Adipose tissue (tissue), 3 donors: Measurements from ENCODE around the gene MED22. TPM values are rescaled to one million over a fixed set of nuclear protein-coding genes. Genes with fewer than 3 reads are reported as not detected.
"Not testable (repeated sequence)": the region's sequence is repeated elsewhere in the genome, so short reads cannot be mapped to it uniquely, and the experiment has no call there.

Source experiments
- H3K27ac ChIP-seq: one replicate; pipeline ENCODE4 v1.5.1; 2013; ENCODE audit warnings: low read depth, low read length
- WGBS, 3 donors: extraction: QIAGEN DNeasy Blood & Tissue Kit; methylation state at CpG; one replicate each; pipeline ENCODE4 v1.1.7; 2013; 5-methylcytosine and 5-hydroxymethylcytosine counted together
- polyA plus RNA-seq, 3 donors: library from polyadenylated mRNA; stranded (reverse); fragments of 200-250 nt; gene quantifications; one replicate each; pipeline ENCODE4 v1.2.3, GENCODE V29; 2013
- donor health status: healthy with polysubstance abuse.
- donor health status: Bipolar disorder and iron deficiency.
- donor health status: healthy.

Gene MED22
- polyA plus RNA-seq, 3 donors = 8.6 to 15.9 (median 13.1) TPM

- WGBS, 3 donors = 67 to 88% (median 73%) methylated on average over 9 to 16 of the region's 16 CpGs
- H3K27ac ChIP-seq = not testable (repeated sequence)
These were observed 47.9 kb downstream of the MED22 start for GRCh38 chr9:133299996-133300395.

- WGBS, 3 donors = 55 to 68% (median 67%) methylated on average over 1 of the region's 1 CpG
These were observed 53.7 kb downstream of the MED22 start for GRCh38 chr9:133294257-133294656.

DNA sequence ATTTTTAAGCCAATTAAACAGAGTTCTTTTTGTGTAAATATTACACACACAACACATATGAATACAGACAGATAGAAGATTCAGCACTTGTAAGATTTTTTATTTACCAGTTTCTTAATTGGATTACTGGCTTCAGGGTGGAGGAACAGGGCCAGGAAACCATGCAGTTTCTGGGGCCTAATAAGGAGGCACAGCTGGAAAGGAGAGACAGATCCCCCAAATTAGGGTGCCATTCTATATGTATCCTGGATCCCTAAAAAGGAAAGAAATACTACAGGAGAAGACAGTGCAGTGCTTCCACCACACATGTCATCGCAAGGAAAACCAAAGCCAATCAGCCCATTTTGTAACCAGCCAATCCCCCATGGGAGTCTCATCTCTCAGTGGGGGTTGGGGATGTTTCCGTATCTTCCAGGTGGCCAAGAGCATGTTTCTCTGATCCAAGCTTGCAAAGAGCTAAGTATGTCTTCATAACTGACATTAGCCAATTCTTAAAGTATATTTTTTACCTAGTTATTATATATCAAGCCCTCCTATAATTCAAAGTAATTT lies 57.1 kb downstream of the MED22 start:
- WGBS, 3 donors = 87 to 96% (median 90%) methylated on average over 2 of the region's 2 CpGs

More at GRCh38 chr9:133294257-133294656, 53.7 kb downstream of the MED22 start:
- H3K27ac ChIP-seq = no peak overlapping the region

More for the DNA sequence above, 57.1 kb downstream of the MED22 start:
- H3K27ac ChIP-seq = no peak overlapping the region

Other genes starting within 250 kb of the MED22 start
- gene RALGDS, start 226.9 kb downstream of the MED22 start, polyA plus RNA-seq = 10 to 100 TPM; 31.0 to 98.2 (median 68.8) TPM
- 10 to 100 TPM in 1 of 3 donors, 1 to 10 TPM in 2; 2.6 to 10.7 (median 9.9) TPM for gene GBGT1, start 184.2 kb downstream of the MED22 start, polyA plus RNA-seq
- gene OBP2B, start 138.9 kb downstream of the MED22 start, polyA plus RNA-seq = not detected
- gene ABO, start 72.9 kb downstream of the MED22 start, polyA plus RNA-seq = 1 to 10 TPM; 1.3 to 1.7 (median 1.5) TPM
- 10 to 100 TPM; 14.1 to 21.7 (median 14.1) TPM for gene SURF6, start 11.9 kb downstream of the MED22 start, polyA plus RNA-seq
- gene RPL7A, start 87 bp upstream of the MED22 start, polyA plus RNA-seq = 1,000 to 10,000 TPM; 2,933 to 4,055 (median 3,432) TPM
- 10 to 100 TPM; 63.5 to 95.3 (median 75.0) TPM for gene SURF1, start 8.4 kb upstream of the MED22 start, polyA plus RNA-seq
- gene SURF2, start 8.4 kb upstream of the MED22 start, polyA plus RNA-seq = 10 to 100 TPM; 21.9 to 32.1 (median 27.8) TPM
- 100 to 1,000 TPM in 2 of 3 donors, 10 to 100 TPM in 1; 66.1 to 168 (median 123) TPM for gene SURF4, start 27.9 kb upstream of the MED22 start, polyA plus RNA-seq
- under 1 TPM; 0.44 to 0.68 (median 0.45) TPM for gene STKLD1, start 28.2 kb upstream of the MED22 start, polyA plus RNA-seq
- 10 to 100 TPM; 14.1 to 18.8 (median 14.5) TPM for gene REXO4, start 69.9 kb upstream of the MED22 start, polyA plus RNA-seq
- gene ADAMTS13, start 74.2 kb upstream of the MED22 start, polyA plus RNA-seq = 1 to 10 TPM; 2.7 to 4.2 (median 2.7) TPM
- gene CACFD1, start 111.8 kb upstream of the MED22 start, polyA plus RNA-seq = 10 to 100 TPM in 1 of 3 donors, 1 to 10 TPM in 2; 4.0 to 17.3 (median 8.5) TPM
- 10 to 100 TPM in 1 of 3 donors, 1 to 10 TPM in 2; 2.4 to 15.6 (median 2.6) TPM for gene SLC2A6, start 131.0 kb upstream of the MED22 start, polyA plus RNA-seq
- gene MYMK, start 176.8 kb upstream of the MED22 start, polyA plus RNA-seq = not detected
- 1 to 10 TPM; 2.0 to 2.7 (median 2.2) TPM for gene ADAMTSL2, start 186.6 kb upstream of the MED22 start, polyA plus RNA-seq